Measurements from ENCODE around the gene FAM78A.

GRCh38 chr9:131264231-131264630, 12.1 kb downstream of the FAM78A start:
- TF ChIP-seq EZH2phosphoT487 (IDR thresholded peaks at IDR 0.05; ENCODE audit: insufficient read depth, low read depth), result no peak
- TF ChIP-seq EZH2 (IDR thresholded peaks at IDR 0.05; ENCODE audit: insufficient read depth, poor library complexity, severe bottlenecking), result no peak
